ENCODE data around the gene KRT86. TPM values are rescaled to one million over a fixed set of nuclear protein-coding genes. Genes with fewer than 3 reads are reported as not detected.

KRT86 gene
- polyA plus RNA-seq, 1 of the 3 experiments (the other 2 are of a cell fraction), result 0.56 TPM

DNA sequence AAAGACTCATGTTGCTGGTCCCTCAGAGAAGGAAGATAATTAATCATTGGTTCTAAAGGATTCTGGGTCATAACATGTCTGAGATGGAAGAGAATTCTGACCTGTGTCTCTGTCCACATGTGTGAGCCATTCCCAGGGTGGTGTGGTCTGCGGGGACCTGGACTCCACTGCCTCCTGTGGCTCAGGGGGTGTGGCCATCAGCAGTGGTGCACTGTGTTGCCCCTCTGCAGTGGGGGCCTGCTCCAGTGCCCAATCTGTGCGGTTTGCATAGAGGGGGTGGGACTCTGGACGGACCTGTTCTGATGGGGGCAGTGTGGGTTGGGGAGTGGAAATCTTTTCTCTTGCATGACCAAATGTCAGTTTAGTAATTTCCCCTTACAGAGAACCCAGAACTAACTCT, 79.3 kb downstream of the KRT86 start:
- 0% methylated on average over 1 of the region's 3 CpGs for WGBS (ENCODE audit: low lambda C conversion rate)
- CTCF ChIA-PET, result interaction anchor here (1.2 to 2.1 kb wide), 3 partner anchors 11 to 517 kb away, joined by 3 to 5 read pairs (median 5); no protein-coding TSS in a partner anchor
- peaks cover 40% of the 10 kb centered on the region; the same call in 1 of the 2 replicates for H3K27me3 ChIP-seq (ENCODE audit: insufficient read depth)
- H3K9ac ChIP-seq, result no peak overlapping the region
- no peaks in the 10 kb centered on the region for H3K9me3 ChIP-seq
- H3K4me3 ChIP-seq (ENCODE audit: low read depth in 2 of 2, low read length in 1 of 2), result no peak overlapping the region
- H3F3A ChIP-seq (replicated peaks; ENCODE audit: insufficient read depth), result no peaks in the 10 kb centered on the region
- H2AFZ ChIP-seq (ENCODE audit: low read depth), result no peak overlapping the region
- H3K79me2 ChIP-seq (ENCODE audit: insufficient read depth), result no peaks in the 10 kb centered on the region
- POLR2A ChIA-PET, result no interaction called here
- H3K36me3 ChIP-seq (replicated peaks in 1 of 2; ENCODE audit: control insufficient read depth in 1 of 2, insufficient read depth in 2 of 2, low read length in 1 of 2), result no peaks in the 10 kb centered on the region
- H3K4me1 ChIP-seq (ENCODE audit: control insufficient read depth in 1 of 2, insufficient read depth in 2 of 2, low read depth in 1 of 2, low read length in 1 of 2), result no peaks in the 10 kb centered on the region; a peak in 1 of 4 replicates
- no peak for DNase-seq
- H3K4me2 ChIP-seq, result no peak overlapping the region
- H3K27ac ChIP-seq (ENCODE audit: low read depth in 2 of 2, low read length in 1 of 2), result no peak overlapping the region
- no peaks in the 10 kb centered on the region for H4K20me1 ChIP-seq (ENCODE audit: insufficient read depth)
- TF ChIP-seq MAX (IDR thresholded peaks at IDR 0.05; ENCODE audit: low read depth) (no peak), NRF1 (IDR thresholded peaks at IDR 0.05; ENCODE audit: low read depth, low read length) (no peak), CHD2 (IDR thresholded peaks at IDR 0.05; ENCODE audit: low read length, partially characterized antibody) (no peak), TCF12 (IDR thresholded peaks at IDR 0.05) (no peak), YY1 (IDR thresholded peaks at IDR 0.05; ENCODE audit: low read depth) (no peak), EP300 (IDR thresholded peaks at IDR 0.05; ENCODE audit: borderline replicate concordance in 1 of 2, low read depth in 1 of 2, low read length in 1 of 2) (no peak), FOSL2 (IDR thresholded peaks at IDR 0.05; ENCODE audit: borderline replicate concordance, low read depth) (no peak), RCOR1 (IDR thresholded peaks at IDR 0.05; ENCODE audit: low read length) (no peak), RAD21 (IDR thresholded peaks at IDR 0.05; ENCODE audit: low read length) (no peak), JUND (IDR thresholded peaks at IDR 0.05) (no peak), MXI1 (IDR thresholded peaks at IDR 0.05; ENCODE audit: low read depth, low read length) (no peak), POLR2AphosphoS5 (IDR thresholded peaks at IDR 0.05; ENCODE audit: low read depth, low read length) (no peak), MEF2A (IDR thresholded peaks at IDR 0.05; ENCODE audit: borderline replicate concordance, low read depth) (no peak), RXRA (IDR thresholded peaks at IDR 0.05; ENCODE audit: borderline replicate concordance, low read depth) (no peak)
- TF ChIP-seq, protein P1, sequence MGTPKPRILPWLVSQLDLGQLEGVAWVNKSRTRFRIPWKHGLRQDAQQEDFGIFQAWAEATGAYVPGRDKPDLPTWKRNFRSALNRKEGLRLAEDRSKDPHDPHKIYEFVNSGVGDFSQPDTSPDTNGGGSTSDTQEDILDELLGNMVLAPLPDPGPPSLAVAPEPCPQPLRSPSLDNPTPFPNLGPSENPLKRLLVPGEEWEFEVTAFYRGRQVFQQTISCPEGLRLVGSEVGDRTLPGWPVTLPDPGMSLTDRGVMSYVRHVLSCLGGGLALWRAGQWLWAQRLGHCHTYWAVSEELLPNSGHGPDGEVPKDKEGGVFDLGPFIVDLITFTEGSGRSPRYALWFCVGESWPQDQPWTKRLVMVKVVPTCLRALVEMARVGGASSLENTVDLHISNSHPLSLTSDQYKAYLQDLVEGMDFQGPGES (IDR thresholded peaks at IDR 0.05; ENCODE audit: low read depth, low read length), result no peak
- TF ChIP-seq, protein P2, sequence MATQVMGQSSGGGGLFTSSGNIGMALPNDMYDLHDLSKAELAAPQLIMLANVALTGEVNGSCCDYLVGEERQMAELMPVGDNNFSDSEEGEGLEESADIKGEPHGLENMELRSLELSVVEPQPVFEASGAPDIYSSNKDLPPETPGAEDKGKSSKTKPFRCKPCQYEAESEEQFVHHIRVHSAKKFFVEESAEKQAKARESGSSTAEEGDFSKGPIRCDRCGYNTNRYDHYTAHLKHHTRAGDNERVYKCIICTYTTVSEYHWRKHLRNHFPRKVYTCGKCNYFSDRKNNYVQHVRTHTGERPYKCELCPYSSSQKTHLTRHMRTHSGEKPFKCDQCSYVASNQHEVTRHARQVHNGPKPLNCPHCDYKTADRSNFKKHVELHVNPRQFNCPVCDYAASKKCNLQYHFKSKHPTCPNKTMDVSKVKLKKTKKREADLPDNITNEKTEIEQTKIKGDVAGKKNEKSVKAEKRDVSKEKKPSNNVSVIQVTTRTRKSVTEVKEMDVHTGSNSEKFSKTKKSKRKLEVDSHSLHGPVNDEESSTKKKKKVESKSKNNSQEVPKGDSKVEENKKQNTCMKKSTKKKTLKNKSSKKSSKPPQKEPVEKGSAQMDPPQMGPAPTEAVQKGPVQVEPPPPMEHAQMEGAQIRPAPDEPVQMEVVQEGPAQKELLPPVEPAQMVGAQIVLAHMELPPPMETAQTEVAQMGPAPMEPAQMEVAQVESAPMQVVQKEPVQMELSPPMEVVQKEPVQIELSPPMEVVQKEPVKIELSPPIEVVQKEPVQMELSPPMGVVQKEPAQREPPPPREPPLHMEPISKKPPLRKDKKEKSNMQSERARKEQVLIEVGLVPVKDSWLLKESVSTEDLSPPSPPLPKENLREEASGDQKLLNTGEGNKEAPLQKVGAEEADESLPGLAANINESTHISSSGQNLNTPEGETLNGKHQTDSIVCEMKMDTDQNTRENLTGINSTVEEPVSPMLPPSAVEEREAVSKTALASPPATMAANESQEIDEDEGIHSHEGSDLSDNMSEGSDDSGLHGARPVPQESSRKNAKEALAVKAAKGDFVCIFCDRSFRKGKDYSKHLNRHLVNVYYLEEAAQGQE (IDR thresholded peaks at IDR 0.05; ENCODE audit: low read depth, low read length), result no peak
- TF ChIP-seq, protein P3, sequence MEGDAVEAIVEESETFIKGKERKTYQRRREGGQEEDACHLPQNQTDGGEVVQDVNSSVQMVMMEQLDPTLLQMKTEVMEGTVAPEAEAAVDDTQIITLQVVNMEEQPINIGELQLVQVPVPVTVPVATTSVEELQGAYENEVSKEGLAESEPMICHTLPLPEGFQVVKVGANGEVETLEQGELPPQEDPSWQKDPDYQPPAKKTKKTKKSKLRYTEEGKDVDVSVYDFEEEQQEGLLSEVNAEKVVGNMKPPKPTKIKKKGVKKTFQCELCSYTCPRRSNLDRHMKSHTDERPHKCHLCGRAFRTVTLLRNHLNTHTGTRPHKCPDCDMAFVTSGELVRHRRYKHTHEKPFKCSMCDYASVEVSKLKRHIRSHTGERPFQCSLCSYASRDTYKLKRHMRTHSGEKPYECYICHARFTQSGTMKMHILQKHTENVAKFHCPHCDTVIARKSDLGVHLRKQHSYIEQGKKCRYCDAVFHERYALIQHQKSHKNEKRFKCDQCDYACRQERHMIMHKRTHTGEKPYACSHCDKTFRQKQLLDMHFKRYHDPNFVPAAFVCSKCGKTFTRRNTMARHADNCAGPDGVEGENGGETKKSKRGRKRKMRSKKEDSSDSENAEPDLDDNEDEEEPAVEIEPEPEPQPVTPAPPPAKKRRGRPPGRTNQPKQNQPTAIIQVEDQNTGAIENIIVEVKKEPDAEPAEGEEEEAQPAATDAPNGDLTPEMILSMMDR (IDR thresholded peaks at IDR 0.05), result no peak
- no peaks in the 10 kb centered on the region for H3K9me2 ChIP-seq
